A549 (cell line): Measurements from ENCODE around the gene SPOP.

Experiments
- BHLHE40 ChIP-seq: IDR thresholded peaks from 2 replicates; pipeline ENCODE4 v1.6.1; 2012; ENCODE audit warnings: low read depth, low read length, inconsistent platforms
- HDAC2 ChIP-seq: fragments of 200-600 bp; sonication (generic); IDR thresholded peaks from 2 replicates; pipeline ENCODE4 v1.6.1; 2016
- JUN ChIP-seq, 2 experiments: fragments of >200 bp; sonication (Bioruptor Twin); formaldehyde crosslinking; IDR thresholded peaks; 2 replicates in 1 of 2; 3 replicates in 1 of 2; pipeline ENCODE4 v1.6.1; 2016 to 2017
- POLR2A ChIP-seq: IDR thresholded peaks from 2 replicates; pipeline ENCODE4 v1.6.1; 2012; ENCODE audit warnings: mild to moderate bottlenecking, low read length
- RCOR1 ChIP-seq: fragments of 150-350 bp; IDR thresholded peaks from 2 replicates; pipeline ENCODE4 v1.6.1; 2014; ENCODE audit warnings: antibody characterized with exemption, low read length, low read depth
- RFX5 ChIP-seq: fragments of 450-650 bp; IDR thresholded peaks from 2 replicates; pipeline ENCODE4 v1.7.1; 2014; ENCODE audit warnings: antibody characterized with exemption, mild to moderate bottlenecking, moderate library complexity
- TF ChIP-seq, protein P1 (sequence below): fragments of >200 bp; sonication (Bioruptor Twin); formaldehyde crosslinking; IDR thresholded peaks from 3 replicates; pipeline ENCODE4 v1.5.1; 2016
- TF ChIP-seq, protein P2 (sequence below): fragments of 200-600 bp; sonication (generic); IDR thresholded peaks from 2 replicates; pipeline ENCODE4 v1.6.1; 2016; ENCODE audit warnings: antibody characterized with exemption, mild to moderate bottlenecking, moderate library complexity

DNA sequence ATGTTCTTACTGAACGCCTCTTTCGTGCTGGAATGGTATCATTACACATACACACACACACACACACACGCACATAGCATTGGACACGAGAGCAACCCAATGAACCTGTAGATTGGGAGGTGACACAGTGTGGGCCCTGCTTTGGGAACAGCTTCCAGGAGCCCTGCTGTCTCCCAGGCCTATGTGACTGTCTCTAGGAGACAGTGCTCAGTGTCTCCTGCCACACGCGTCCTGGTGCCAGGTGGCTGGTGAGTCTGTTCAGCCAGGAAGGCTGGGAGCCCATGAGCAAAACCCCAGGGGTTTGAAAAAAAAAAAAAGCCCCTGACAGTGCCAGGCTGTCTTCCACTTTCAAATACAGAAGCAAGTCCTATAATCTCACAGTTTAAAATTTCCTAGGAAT, 2.4 kb upstream of the SPOP start:
- TF ChIP-seq, protein P1, sequence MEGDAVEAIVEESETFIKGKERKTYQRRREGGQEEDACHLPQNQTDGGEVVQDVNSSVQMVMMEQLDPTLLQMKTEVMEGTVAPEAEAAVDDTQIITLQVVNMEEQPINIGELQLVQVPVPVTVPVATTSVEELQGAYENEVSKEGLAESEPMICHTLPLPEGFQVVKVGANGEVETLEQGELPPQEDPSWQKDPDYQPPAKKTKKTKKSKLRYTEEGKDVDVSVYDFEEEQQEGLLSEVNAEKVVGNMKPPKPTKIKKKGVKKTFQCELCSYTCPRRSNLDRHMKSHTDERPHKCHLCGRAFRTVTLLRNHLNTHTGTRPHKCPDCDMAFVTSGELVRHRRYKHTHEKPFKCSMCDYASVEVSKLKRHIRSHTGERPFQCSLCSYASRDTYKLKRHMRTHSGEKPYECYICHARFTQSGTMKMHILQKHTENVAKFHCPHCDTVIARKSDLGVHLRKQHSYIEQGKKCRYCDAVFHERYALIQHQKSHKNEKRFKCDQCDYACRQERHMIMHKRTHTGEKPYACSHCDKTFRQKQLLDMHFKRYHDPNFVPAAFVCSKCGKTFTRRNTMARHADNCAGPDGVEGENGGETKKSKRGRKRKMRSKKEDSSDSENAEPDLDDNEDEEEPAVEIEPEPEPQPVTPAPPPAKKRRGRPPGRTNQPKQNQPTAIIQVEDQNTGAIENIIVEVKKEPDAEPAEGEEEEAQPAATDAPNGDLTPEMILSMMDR = no peak
- TF ChIP-seq JUN (IDR thresholded peaks at IDR 0.05) (no peak), BHLHE40 (no peak), POLR2A (no peak), RCOR1 (no peak), HDAC2 (no peak), RFX5 (no peak)
- TF ChIP-seq, protein P2, sequence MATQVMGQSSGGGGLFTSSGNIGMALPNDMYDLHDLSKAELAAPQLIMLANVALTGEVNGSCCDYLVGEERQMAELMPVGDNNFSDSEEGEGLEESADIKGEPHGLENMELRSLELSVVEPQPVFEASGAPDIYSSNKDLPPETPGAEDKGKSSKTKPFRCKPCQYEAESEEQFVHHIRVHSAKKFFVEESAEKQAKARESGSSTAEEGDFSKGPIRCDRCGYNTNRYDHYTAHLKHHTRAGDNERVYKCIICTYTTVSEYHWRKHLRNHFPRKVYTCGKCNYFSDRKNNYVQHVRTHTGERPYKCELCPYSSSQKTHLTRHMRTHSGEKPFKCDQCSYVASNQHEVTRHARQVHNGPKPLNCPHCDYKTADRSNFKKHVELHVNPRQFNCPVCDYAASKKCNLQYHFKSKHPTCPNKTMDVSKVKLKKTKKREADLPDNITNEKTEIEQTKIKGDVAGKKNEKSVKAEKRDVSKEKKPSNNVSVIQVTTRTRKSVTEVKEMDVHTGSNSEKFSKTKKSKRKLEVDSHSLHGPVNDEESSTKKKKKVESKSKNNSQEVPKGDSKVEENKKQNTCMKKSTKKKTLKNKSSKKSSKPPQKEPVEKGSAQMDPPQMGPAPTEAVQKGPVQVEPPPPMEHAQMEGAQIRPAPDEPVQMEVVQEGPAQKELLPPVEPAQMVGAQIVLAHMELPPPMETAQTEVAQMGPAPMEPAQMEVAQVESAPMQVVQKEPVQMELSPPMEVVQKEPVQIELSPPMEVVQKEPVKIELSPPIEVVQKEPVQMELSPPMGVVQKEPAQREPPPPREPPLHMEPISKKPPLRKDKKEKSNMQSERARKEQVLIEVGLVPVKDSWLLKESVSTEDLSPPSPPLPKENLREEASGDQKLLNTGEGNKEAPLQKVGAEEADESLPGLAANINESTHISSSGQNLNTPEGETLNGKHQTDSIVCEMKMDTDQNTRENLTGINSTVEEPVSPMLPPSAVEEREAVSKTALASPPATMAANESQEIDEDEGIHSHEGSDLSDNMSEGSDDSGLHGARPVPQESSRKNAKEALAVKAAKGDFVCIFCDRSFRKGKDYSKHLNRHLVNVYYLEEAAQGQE = no peak
